Endothelial cell of umbilical vein (primary cell): ENCODE data around the gene ZBBX. TPM values are rescaled to one million over a fixed set of nuclear protein-coding genes. Genes with fewer than 3 reads are reported as not detected.

Experiments used
- BruUV-seq: library from RNA; stranded (reverse); fragments of 400-500 nt; replicated peaks from 2 replicates; lab custom pipeline; 2021; lab: Mats Ljungman, UMichigan
- CTCF ChIA-PET: fragments of 300-600, 350-600 bp; sonication (Branson Sonifier 250); formaldehyde crosslinking; loops from one replicate; lab custom pipeline; 2021; ENCODE audit warnings: antibody characterized with exemption, inconsistent platforms; lab: Charles Lee
- POLR2A ChIA-PET: fragments of 300-600, 350-600 bp; sonication (Branson Sonifier 250); formaldehyde crosslinking; loops from one replicate; lab custom pipeline; 2021; ENCODE audit warnings: antibody characterized with exemption, inconsistent platforms; lab: Charles Lee
- DNase-seq: peaks from one replicate; pipeline ENCODE4 v3.0.0-alpha.2; 2011; ENCODE audit warnings: low read depth, low spot score
- FAIRE-seq: peaks from 2 replicates; lab custom pipeline; 2011; peaks lifted over from hg19 to GRCh38; lab: Jason Lieb, UNC
- H2AFZ ChIP-seq: 2 replicates; pipeline ENCODE4 v1.6.0; 2012; ENCODE audit warnings: low read depth, low read length, control low read depth, inconsistent platforms
- H3K27ac ChIP-seq: 2 replicates; pipeline ENCODE4 v1.5.1; 2011; ENCODE audit warnings: low read depth, mild to moderate bottlenecking, control low read depth, low read length, moderate library complexity; ENCODE audit not compliant: insufficient read depth
- H3K27me3 ChIP-seq, 2 experiments: 2 replicates each; pipeline versions ENCODE4 v1.6.0 to v1.6.1; 2011; ENCODE audit warnings: low read length in 2 of 2, mixed read lengths in 1 of 2; ENCODE audit not compliant: control insufficient read depth in 2 of 2, insufficient read depth in 2 of 2
- H3K36me3 ChIP-seq, 2 experiments: 2 replicates in 1 of 2; 3 replicates in 1 of 2; pipeline ENCODE4 v1.5.1; 2011; ENCODE audit warnings: low read length in 2 of 2, mild to moderate bottlenecking in 1 of 2, moderate library complexity in 1 of 2; ENCODE audit not compliant: control insufficient read depth in 2 of 2, insufficient read depth in 2 of 2; ENCODE audit errors: extremely low read depth in 1 of 2
- H3K4me1 ChIP-seq: 3 replicates; pipeline ENCODE4 v1.5.1; 2011; ENCODE audit warnings: mild to moderate bottlenecking, low read length; ENCODE audit not compliant: control insufficient read depth, insufficient read depth; ENCODE audit errors: extremely low read depth
- H3K4me2 ChIP-seq: 2 replicates; pipeline ENCODE4 v1.6.1; 2011; ENCODE audit warnings: low read length, control low read depth, mixed read lengths; ENCODE audit not compliant: insufficient read depth
- H3K4me3 ChIP-seq, 3 experiments: fragments of 200-600 bp in 1 of 3; sonication (generic), shearing (Covaris generic) in 1 of 3; replicated peaks in 1 of 3; 2 replicates each; pipeline ENCODE4 v1.5.1; 2011 to 2016; ENCODE audit warnings: control low read depth in 3 of 3, low read length in 3 of 3, mild to moderate bottlenecking in 2 of 3, inconsistent platforms in 1 of 3, low read depth in 1 of 3, moderate library complexity in 1 of 3; ENCODE audit not compliant: insufficient read depth in 1 of 3
- H3K79me2 ChIP-seq: 2 replicates; pipeline ENCODE4 v1.6.0; 2012; ENCODE audit warnings: low read length, inconsistent platforms; ENCODE audit not compliant: control insufficient read depth, insufficient read depth
- H3K9ac ChIP-seq: replicated peaks from 2 replicates; pipeline ENCODE3; 2011; ENCODE audit warnings: low read length, control low read depth; ENCODE audit not compliant: insufficient read depth; ENCODE audit errors: extremely low read depth
- H3K9me1 ChIP-seq: replicated peaks from 3 replicates; pipeline ENCODE4 v1.6.0; 2011; ENCODE audit warnings: mild to moderate bottlenecking, low read length; ENCODE audit not compliant: control insufficient read depth, insufficient read depth; ENCODE audit errors: extremely low read depth
- H3K9me3 ChIP-seq: replicated peaks from 2 replicates; pipeline ENCODE4 v1.5.1; 2012; ENCODE audit warnings: low read length, inconsistent platforms; ENCODE audit not compliant: control insufficient read depth, insufficient read depth
- H4K20me1 ChIP-seq: replicated peaks from 2 replicates; pipeline ENCODE3; 2011; ENCODE audit warnings: mild to moderate bottlenecking, low read length; ENCODE audit not compliant: control insufficient read depth, insufficient read depth; ENCODE audit errors: extremely low read depth
- CTCF ChIP-seq, 2 donors: IDR thresholded peaks; 1 replicate in 1 of 2; 2 replicates in 1 of 2; pipeline ENCODE4 v1.5.1; 2011; ENCODE audit warnings: low read length in 2 of 2, mild to moderate bottlenecking in 2 of 2, moderate library complexity in 2 of 2, control low read depth in 1 of 2, inconsistent platforms in 1 of 2, low read depth in 1 of 2; ENCODE audit not compliant: insufficient read depth in 1 of 2; ENCODE audit errors: extremely low read depth in 1 of 2
- EZH2 ChIP-seq: IDR thresholded peaks from 2 replicates; pipeline ENCODE4 v1.6.1; 2012; ENCODE audit warnings: borderline replicate concordance, low read depth, mild to moderate bottlenecking, moderate library complexity, low read length, inconsistent platforms; ENCODE audit not compliant: severe bottlenecking
- FOS ChIP-seq: IDR thresholded peaks from 2 replicates; pipeline ENCODE4 v1.6.1; 2011; ENCODE audit warnings: mild to moderate bottlenecking, low read length, moderate library complexity, borderline replicate concordance; ENCODE audit not compliant: insufficient read depth
- GATA2 ChIP-seq: IDR thresholded peaks from 2 replicates; pipeline ENCODE4 v1.7.0; 2011; ENCODE audit warnings: low read depth, mild to moderate bottlenecking, moderate library complexity, mixed read lengths, low read length; ENCODE audit not compliant: insufficient read length, insufficient read depth
- JUN ChIP-seq: IDR thresholded peaks from 2 replicates; pipeline ENCODE4 v1.6.1; 2011; ENCODE audit warnings: borderline replicate concordance, low read depth; ENCODE audit not compliant: insufficient read length, insufficient read depth
- MAX ChIP-seq: IDR thresholded peaks from 2 replicates; pipeline ENCODE4 v1.6.1; 2011; ENCODE audit not compliant: insufficient read depth, insufficient read length
- MYC ChIP-seq: IDR thresholded peaks from one replicate; pipeline ENCODE4 v1.6.1; 2011; ENCODE audit warnings: mild to moderate bottlenecking, low read depth, low read length
- POLR2A ChIP-seq: IDR thresholded peaks from 2 replicates; pipeline ENCODE4 v1.6.1; 2012; ENCODE audit warnings: low read depth, mild to moderate bottlenecking, control low read depth, low read length
- POLR2AphosphoS5 ChIP-seq: IDR thresholded peaks from 2 replicates; pipeline ENCODE4 v1.6.1; 2012; ENCODE audit warnings: low read depth, mild to moderate bottlenecking, control low read depth, low read length, moderate library complexity; ENCODE audit not compliant: insufficient read depth
- dilution Hi-C: fragments of 300-500 bp; cut with MboI; formaldehyde crosslinking; loops from one replicate; pipeline ENCODE4 v1.15.0; 2019; ENCODE audit warnings: low sequenced_read_pairs; ENCODE audit not compliant: extremely low pct_ligation_motif_present
- intact Hi-C: fragments of 100-400 bp; cut with micrococcal nuclease; formaldehyde crosslinking; loops from one replicate; pipeline ENCODE4 v1.10.0; 2022
- polyA plus RNA-seq, 4 experiments: library from polyadenylated mRNA; depleted of rRNA in 3 of 4; stranded (reverse) in 3 of 4; unstranded in 1 of 4; fragments of >200 nt; gene quantifications; 2 replicates each; pipeline versions ENCODE4 v1.2.1 to v1.2.3, GENCODE V29; 2011 to 2012; ENCODE audit warnings: missing spikeins in 1 of 4
- total RNA-seq: library from RNA; stranded (reverse); gene quantifications from 2 replicates; pipeline ENCODE4 v1.2.3, GENCODE V29; 2021

The ZBBX gene
- total and polyA plus RNA-seq, 2 donors (not counting 3 experiments of a cell fraction or from before 2014, with no cell fraction given): not detected

GRCh38 chr3:167396075-167396474 lies 16.0 kb upstream of the ZBBX start:
- TF ChIP-seq MAX (no peak), POLR2A (no peak), EZH2 (no peak), POLR2AphosphoS5 (no peak), FOS (no peak), JUN (no peak), MYC (no peak), GATA2 (no peak), CTCF (IDR thresholded peaks at IDR 0.05; ENCODE audit: extremely low read depth in 1 of 2, insufficient read depth in 1 of 2, low read depth in 1 of 2, low read length in 2 of 2) (no peak)
- ChIA-PET CTCF (interaction anchor here (1.1 kb wide), 1 partner anchor 486 kb away, joined by 3 read pairs; no protein-coding TSS in a partner anchor), POLR2A (no interaction called here)
- DNase-seq (no peak), FAIRE-seq (no peak)
- Histone ChIP-seq H3K27ac (no peak overlapping the region), H3K36me3 (no peaks in the 10 kb centered on the region), H3K9me3 (no peaks in the 10 kb centered on the region), H3K4me2 (no peak overlapping the region), H2AFZ (no peak overlapping the region), H3K79me2 (no peaks in the 10 kb centered on the region), H3K4me1 (no peaks in the 10 kb centered on the region), H3K4me3 (no peak overlapping the region), H4K20me1 (no peaks in the 10 kb centered on the region), H3K27me3 (no peaks in the 10 kb centered on the region), H3K9me1 (no peaks in the 10 kb centered on the region), H3K9ac (no peak overlapping the region)
- intact Hi-C loops (no loop called here), dilution Hi-C loops (no loop called here)
- no TSS peak for BruUV-seq
